ENCODE measurements around the gene NOD1.

- TF ChIP-seq POLR2A (IDR thresholded peaks at IDR 0.05) (no peak), CTCF (IDR thresholded peaks at IDR 0.05) (no peak)
Measured at GRCh38 chr7:30522159-30522558, 43.6 kb upstream of the NOD1 start.
